Natural killer cell (primary cell): ENCODE data around the gene CPS1. TPM values are rescaled to one million over a fixed set of nuclear protein-coding genes. Genes with fewer than 3 reads are reported as not detected.

Experiments
- ATAC-seq, 3 donors: fragments of 150-1000 bp in 2 of 3; fragments of 200-7000 bp in 1 of 3; cut with Tn5 transposase; 1 replicate in 1 of 3; 2 replicates in 2 of 3; pipeline ENCODE4 v1.10.0; 2021; ENCODE audit warnings: mild to moderate bottlenecking in 2 of 3, moderate library complexity in 2 of 3
- DNase-seq, 2 donors: peaks; one replicate each; pipeline versions ENCODE4 v3.0.0 to v3.0.0-alpha.2; 2013 to 2021; ENCODE audit warnings: mixed read lengths in 1 of 2
- H3K27ac ChIP-seq: one replicate; pipeline ENCODE4 v1.5.1; 2013; ENCODE audit warnings: mild to moderate bottlenecking, low read length
- H3K27me3 ChIP-seq: one replicate; pipeline ENCODE4 v1.6.1; 2013; ENCODE audit warnings: low read length; ENCODE audit not compliant: control insufficient read depth, insufficient read depth
- H3K36me3 ChIP-seq: one replicate; pipeline ENCODE4 v1.6.1; 2013; ENCODE audit warnings: low read length; ENCODE audit not compliant: control insufficient read depth, insufficient read depth
- H3K4me1 ChIP-seq: one replicate; pipeline ENCODE4 v1.6.1; 2013; ENCODE audit warnings: low read length; ENCODE audit not compliant: control insufficient read depth, insufficient read depth
- H3K4me3 ChIP-seq: one replicate; pipeline ENCODE4 v1.5.1; 2013; ENCODE audit warnings: low read length
- H3K9me3 ChIP-seq: one replicate; pipeline ENCODE4 v1.6.1; 2013; ENCODE audit warnings: low read length; ENCODE audit not compliant: control insufficient read depth, insufficient read depth
- H3K27ac Mint-ChIP-seq, 2 donors: one replicate each; pipeline ENCODE4 v1.8.0; 2022; ENCODE audit warnings: mild to moderate bottlenecking in 2 of 2, mixed read lengths in 2 of 2, moderate library complexity in 1 of 2
- H3K27me3 Mint-ChIP-seq, 2 donors: one replicate each; pipeline ENCODE4 v1.8.0; 2022; ENCODE audit warnings: low read depth in 2 of 2, mixed read lengths in 2 of 2
- H3K36me3 Mint-ChIP-seq: one replicate; pipeline ENCODE4 v1.8.0; 2022; ENCODE audit warnings: mixed read lengths
- H3K4me1 Mint-ChIP-seq, 2 donors: one replicate each; pipeline ENCODE4 v1.8.0; 2022; ENCODE audit warnings: mixed read lengths in 2 of 2
- H3K4me3 Mint-ChIP-seq: one replicate; pipeline ENCODE4 v1.8.0; 2022; ENCODE audit warnings: mild to moderate bottlenecking, moderate library complexity, mixed read lengths
- H3K9me3 Mint-ChIP-seq, 2 donors: one replicate each; pipeline ENCODE4 v1.8.0; 2022; ENCODE audit warnings: mixed read lengths in 2 of 2
- CTCF ChIP-seq: fragments of 200-600 bp; IDR thresholded peaks from one replicate; pipeline ENCODE4 v1.8.0; 2022; ENCODE audit warnings: antibody characterized with exemption
- WGBS: methylation state at CpG from one replicate; pipeline ENCODE4 v1.1.7; 2013; ENCODE audit warnings: missing lambda C conversion rate; ENCODE audit not compliant: insufficient coverage; 5-methylcytosine and 5-hydroxymethylcytosine counted together
- intact Hi-C: fragments of 100-400 bp; cut with micrococcal nuclease; formaldehyde crosslinking; loops from one replicate; pipeline ENCODE4 v1.14.2; 2022
- total RNA-seq, 4 donors: library from RNA; stranded (reverse); fragments of 120-200 nt in 1 of 4; gene quantifications; one replicate each; pipeline versions ENCODE4 v1.2.3 to v1.2.4, GENCODE V29; 2013 to 2022

CPS1 gene
- total RNA-seq, 3 donors from 2014 or later (not counting 1 experiment from before 2014, with no cell fraction given), result 1.3 TPM; not detected in 2

DNA sequence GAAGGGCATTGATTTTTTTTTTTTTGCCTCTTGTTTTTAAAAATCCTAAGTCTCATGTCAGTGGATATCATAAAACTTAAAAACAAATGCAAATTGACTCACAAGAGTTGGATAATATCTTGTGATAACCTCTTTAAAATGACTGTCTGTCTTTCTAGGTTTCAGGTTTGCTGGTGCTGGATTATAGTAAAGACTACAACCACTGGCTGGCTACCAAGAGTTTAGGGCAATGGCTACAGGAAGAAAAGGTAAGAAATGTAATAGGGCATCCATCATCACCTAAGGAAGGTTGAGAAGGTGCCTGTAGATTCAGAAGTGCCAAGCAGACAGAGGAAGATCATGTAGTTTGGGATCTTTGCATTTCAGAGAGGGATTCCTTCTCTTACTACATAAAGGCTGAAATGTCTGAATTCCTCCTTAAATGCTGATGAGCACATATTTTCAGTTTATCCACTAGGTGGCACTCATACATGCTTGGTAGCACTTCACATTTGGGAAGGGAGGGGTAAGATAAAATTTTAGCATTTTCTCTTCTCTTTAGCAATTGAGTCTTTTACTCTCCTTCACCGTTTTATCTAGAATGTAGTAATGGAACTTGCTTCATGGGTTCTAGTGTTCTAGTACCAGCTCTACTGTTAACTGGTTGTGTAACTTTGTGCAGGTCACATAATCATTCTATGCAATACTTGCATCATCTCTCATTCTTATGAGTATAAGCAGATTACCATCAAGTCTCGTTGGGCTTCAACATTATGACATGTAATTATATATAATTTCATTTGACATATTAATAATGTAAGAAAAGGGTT, 21.1 kb downstream of the CPS1 start:
- no peaks in the 10 kb centered on the region for H3K36me3 Mint-ChIP-seq
- Histone ChIP-seq H3K4me3 (no peak overlapping the region), H3K9me3 (no peaks in the 10 kb centered on the region), H3K36me3 (no peaks in the 10 kb centered on the region), H3K27me3 (no peaks in the 10 kb centered on the region), H3K27ac (no peak overlapping the region), H3K4me1 (no peaks in the 10 kb centered on the region)
- no peak overlapping the region for H3K4me3 Mint-ChIP-seq
- no peaks in the 10 kb centered on the region for H3K4me1 Mint-ChIP-seq
- peak; percentile 32 for TF ChIP-seq CTCF
- no CpG with 5 or more reads among the region's 2 CpGs for WGBS
- no peaks in the 10 kb centered on the region for H3K9me3 Mint-ChIP-seq
- no peaks in the 10 kb centered on the region for H3K27me3 Mint-ChIP-seq
- peak in 1 of 2 donors; percentile 44 for DNase-seq
- peak in 1 of 3 donors; percentile 41 for ATAC-seq
- no peak overlapping the region for H3K27ac Mint-ChIP-seq
- intact Hi-C loops, result no loop called here

DNA sequence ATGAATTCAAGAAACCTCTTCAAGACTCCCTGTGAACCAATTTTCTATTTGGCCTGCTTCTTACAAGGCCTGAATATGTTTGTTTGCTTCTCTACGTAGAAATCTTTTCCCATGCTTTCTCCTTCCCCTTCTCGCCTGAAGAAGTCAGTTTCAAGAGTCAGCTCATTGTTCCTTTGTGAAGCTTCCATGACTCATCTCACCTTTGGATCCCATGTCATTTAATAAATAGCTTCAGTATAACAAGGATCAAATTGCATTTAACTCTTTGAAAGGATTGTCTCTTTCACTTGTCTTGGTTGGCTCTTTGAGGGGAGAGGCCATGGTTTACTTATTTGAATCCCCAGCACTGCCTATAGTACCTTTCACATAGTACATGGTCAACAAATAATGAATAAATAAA, 28.4 kb downstream of the CPS1 start:
- Mint-ChIP-seq H3K36me3 (no peaks in the 10 kb centered on the region), H3K4me3 (no peak overlapping the region), H3K27ac (no peak overlapping the region), H3K4me1 (no peaks in the 10 kb centered on the region), H3K9me3 (peaks cover 0 to 3% of the 10 kb centered on the region in 2 donors), H3K27me3 (no peaks in the 10 kb centered on the region)
- H3K27ac ChIP-seq, result no peak overlapping the region
- ATAC-seq (no peak), DNase-seq (no peak)
- no peaks in the 10 kb centered on the region for H3K9me3 ChIP-seq
- TF ChIP-seq CTCF, result no peak
- H3K4me1 ChIP-seq, result no peaks in the 10 kb centered on the region
- 94% methylated on average over 2 of the region's 2 CpGs for WGBS
- intact Hi-C loops, result no loop called here
- H3K4me3 ChIP-seq, result no peak overlapping the region
- H3K27me3 ChIP-seq, result no peaks in the 10 kb centered on the region
- H3K36me3 ChIP-seq, result no peaks in the 10 kb centered on the region

DNA sequence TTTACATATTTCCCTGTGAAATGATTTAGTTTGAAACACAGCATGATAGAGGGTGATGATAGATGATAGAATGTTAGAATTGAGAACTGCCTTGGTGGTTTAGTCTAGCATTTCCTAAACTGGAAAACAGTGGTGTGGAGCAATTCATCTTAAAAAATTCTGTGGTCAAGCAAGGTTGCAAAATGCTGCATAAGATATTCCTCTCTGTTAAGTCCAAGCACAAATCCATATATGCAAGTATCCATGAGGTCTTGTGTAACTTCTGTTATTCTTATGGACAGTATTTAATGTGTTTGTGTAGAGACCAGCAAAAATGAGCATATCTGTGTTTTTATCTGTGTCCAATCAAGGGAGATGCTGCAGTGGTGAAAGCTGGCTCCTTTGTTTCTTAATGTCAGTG, 30.0 kb downstream of the CPS1 start:
- DNase-seq, result no peak
- H3K4me1 ChIP-seq, result no peaks in the 10 kb centered on the region
- no peak for ATAC-seq
- Mint-ChIP-seq H3K27me3 (no peaks in the 10 kb centered on the region), H3K4me1 (no peaks in the 10 kb centered on the region), H3K27ac (no peak overlapping the region), H3K36me3 (no peaks in the 10 kb centered on the region), H3K9me3 (peaks cover 0 to 3% of the 10 kb centered on the region in 2 donors), H3K4me3 (no peak overlapping the region)
- H3K27ac ChIP-seq, result no peak overlapping the region
- no peak overlapping the region for H3K4me3 ChIP-seq
- no peak for TF ChIP-seq CTCF
- H3K9me3 ChIP-seq, result no peaks in the 10 kb centered on the region
- no peaks in the 10 kb centered on the region for H3K27me3 ChIP-seq
- H3K36me3 ChIP-seq, result no peaks in the 10 kb centered on the region
- intact Hi-C loops, result no loop called here

- ATAC-seq (no peak), DNase-seq (no peak)
- H3K9me3 ChIP-seq, result no peaks in the 10 kb centered on the region
- Mint-ChIP-seq H3K9me3 (peaks cover 0 to 3% of the 10 kb centered on the region in 2 donors), H3K4me3 (no peak overlapping the region), H3K27me3 (no peaks in the 10 kb centered on the region), H3K4me1 (no peaks in the 10 kb centered on the region), H3K36me3 (no peaks in the 10 kb centered on the region), H3K27ac (no peak overlapping the region)
- no peaks in the 10 kb centered on the region for H3K4me1 ChIP-seq
- no peak for TF ChIP-seq CTCF
- intact Hi-C loops, result no loop called here
- H3K4me3 ChIP-seq, result no peak overlapping the region
- H3K36me3 ChIP-seq, result no peaks in the 10 kb centered on the region
- no peaks in the 10 kb centered on the region for H3K27me3 ChIP-seq
- 75% methylated on average over 1 of the region's 2 CpGs for WGBS
- H3K27ac ChIP-seq, result no peak overlapping the region
Observed at GRCh38 chr2:210591663-210592062, 35.3 kb downstream of the CPS1 start.
